H1 (cell line): ENCODE measurements around the gene GCH1. TPM values are rescaled to one million over a fixed set of nuclear protein-coding genes. Genes with fewer than 3 reads are reported as not detected.

Experiments
- CTCF ChIA-PET: fragments of 300-600 bp; sonication (Branson Sonifier 250); formaldehyde crosslinking; loops from one replicate; lab custom pipeline; 2021; ENCODE audit not compliant: partially characterized antibody; lab: Charles Lee
- POLR2A ChIA-PET: fragments of 300-600 bp; sonication (Branson Sonifier 250); formaldehyde crosslinking; loops from one replicate; lab custom pipeline; 2021; ENCODE audit warnings: inconsistent platforms; ENCODE audit not compliant: partially characterized antibody; lab: Charles Lee
- DNase-seq, 2 experiments: peaks; one replicate each; pipeline versions ENCODE4 v3.0.0 to v3.0.0-alpha.2; 2010 to 2022; ENCODE audit warnings: low spot score in 2 of 2, low read depth in 1 of 2, mixed read lengths in 1 of 2
- FAIRE-seq: peaks from 2 replicates; lab custom pipeline; 2011; peaks lifted over from hg19 to GRCh38; lab: Jason Lieb, UNC
- H2AFZ ChIP-seq: 2 replicates; pipeline ENCODE4 v1.8.1; 2012; ENCODE audit warnings: low read length, inconsistent platforms
- H2AK5ac ChIP-seq: 2 replicates; pipeline ENCODE4 v1.6.1; 2013; ENCODE audit warnings: low read depth, low read length
- H2BK120ac ChIP-seq: replicated peaks from 2 replicates; pipeline ENCODE3; 2013; ENCODE audit warnings: low read depth, low read length, inconsistent platforms
- H2BK12ac ChIP-seq: 2 replicates; pipeline ENCODE4 v1.6.1; 2013; ENCODE audit warnings: low read depth, low read length
- H2BK15ac ChIP-seq: 2 replicates; pipeline ENCODE4 v1.6.1; 2013; ENCODE audit warnings: low read length
- H2BK20ac ChIP-seq: 2 replicates; pipeline ENCODE4 v1.6.1; 2013; ENCODE audit warnings: low read length
- H2BK5ac ChIP-seq: 2 replicates; pipeline ENCODE4 v1.6.1; 2013; ENCODE audit warnings: low read depth, low read length
- H3K14ac ChIP-seq: 2 replicates; pipeline ENCODE4 v1.6.1; 2013; ENCODE audit warnings: inconsistent platforms; ENCODE audit not compliant: insufficient read length
- H3K18ac ChIP-seq: 2 replicates; pipeline ENCODE4 v1.6.1; 2013; ENCODE audit warnings: low read length; ENCODE audit errors: extremely low read depth
- H3K23ac ChIP-seq: 2 replicates; pipeline ENCODE4 v1.6.1; 2013; ENCODE audit warnings: inconsistent platforms; ENCODE audit not compliant: insufficient read length
- H3K23me2 ChIP-seq: 2 replicates; pipeline ENCODE4 v1.6.1; 2013; ENCODE audit warnings: low read depth, low read length
- H3K27ac ChIP-seq: 2 replicates; pipeline ENCODE4 v1.6.1; 2011; ENCODE audit warnings: low read depth, low read length, inconsistent platforms
- H3K27me3 ChIP-seq, 4 experiments: replicated peaks in 1 of 4; 1 replicate in 1 of 4; 2 replicates in 3 of 4; pipeline versions ENCODE4 v1.6.1 to v1.8.1; 2011 to 2013; ENCODE audit warnings: low read length in 3 of 4, mild to moderate bottlenecking in 3 of 4, inconsistent platforms in 2 of 4, mixed read lengths in 2 of 4, moderate library complexity in 1 of 4; ENCODE audit not compliant: control insufficient read depth in 3 of 4, insufficient read depth in 3 of 4; ENCODE audit errors: extremely low read depth in 1 of 4
- H3K36me3 ChIP-seq, 4 experiments: 2 replicates each; pipeline versions ENCODE4 v1.6.1 to v1.8.1; 2011 to 2013; ENCODE audit warnings: mild to moderate bottlenecking in 4 of 4, low read length in 3 of 4, moderate library complexity in 2 of 4, control low read depth in 1 of 4, inconsistent platforms in 1 of 4; ENCODE audit not compliant: insufficient read depth in 4 of 4, control insufficient read depth in 2 of 4
- H3K4ac ChIP-seq: replicated peaks from 2 replicates; pipeline ENCODE3; 2013; ENCODE audit warnings: low read length, low read depth, mixed read lengths, inconsistent platforms; ENCODE audit not compliant: insufficient read length
- H3K4me1 ChIP-seq, 4 experiments: replicated peaks in 1 of 4; 1 replicate in 1 of 4; 2 replicates in 3 of 4; pipeline versions ENCODE4 v1.6.1 to v1.8.1; 2011 to 2013; ENCODE audit warnings: low read length in 3 of 4, inconsistent platforms in 2 of 4, mixed read lengths in 1 of 4; ENCODE audit not compliant: insufficient read depth in 4 of 4, control insufficient read depth in 3 of 4
- H3K4me2 ChIP-seq, 2 experiments: 2 replicates each; pipeline versions ENCODE4 v1.6.1 to v1.8.1; 2011 to 2013; ENCODE audit warnings: low read depth in 2 of 2, low read length in 2 of 2, control low read depth in 1 of 2, inconsistent platforms in 1 of 2, mild to moderate bottlenecking in 1 of 2; ENCODE audit not compliant: insufficient read depth in 1 of 2
- H3K4me3 ChIP-seq, 4 experiments: fragments of 200-600, 300-600 bp in 1 of 4; sonication (generic), shearing (Covaris generic), sonication (Bioruptor Twin) in 1 of 4; 2 replicates each; pipeline versions ENCODE4 v1.5.1 to v1.8.1; 2011 to 2016; ENCODE audit warnings: low read length in 4 of 4, low read depth in 3 of 4, control low read depth in 2 of 4, inconsistent platforms in 2 of 4, mild to moderate bottlenecking in 2 of 4, mixed read lengths in 1 of 4, moderate library complexity in 1 of 4; ENCODE audit not compliant: insufficient read depth in 2 of 4; ENCODE audit errors: extremely low read depth in 1 of 4
- H3K56ac ChIP-seq: replicated peaks from 2 replicates; pipeline ENCODE3; 2013; ENCODE audit warnings: low read depth, mild to moderate bottlenecking, mixed read lengths, low read length, inconsistent platforms; ENCODE audit not compliant: insufficient read length
- H3K79me1 ChIP-seq: 2 replicates; pipeline ENCODE4 v1.6.1; 2013; ENCODE audit warnings: low read depth, low read length, control low read depth
- H3K79me2 ChIP-seq, 2 experiments: 2 replicates each; pipeline versions ENCODE4 v1.6.1 to v1.8.1; 2012 to 2013; ENCODE audit warnings: low read length in 2 of 2, mild to moderate bottlenecking in 2 of 2, inconsistent platforms in 1 of 2; ENCODE audit not compliant: insufficient read depth in 2 of 2, control insufficient read depth in 1 of 2
- H3K9ac ChIP-seq, 4 experiments: replicated peaks in 1 of 4; 1 replicate in 1 of 4; 2 replicates in 3 of 4; pipeline versions ENCODE4 v1.6.1 to v1.8.1; 2011 to 2013; ENCODE audit warnings: low read depth in 3 of 4, low read length in 3 of 4, control low read depth in 2 of 4, mild to moderate bottlenecking in 2 of 4, moderate library complexity in 2 of 4, inconsistent platforms in 1 of 4; ENCODE audit errors: extremely low read depth in 1 of 4
- H3K9me3 ChIP-seq, 2 experiments: 2 replicates each; pipeline versions ENCODE4 v1.6.1 to v1.8.1; 2012 to 2013; ENCODE audit warnings: mild to moderate bottlenecking in 2 of 2, moderate library complexity in 2 of 2, control low read depth in 1 of 2, inconsistent platforms in 1 of 2, low read depth in 1 of 2, low read length in 1 of 2, mixed read lengths in 1 of 2; ENCODE audit not compliant: insufficient read depth in 2 of 2
- H4K20me1 ChIP-seq, 2 experiments: replicated peaks in 1 of 2; 2 replicates each; pipeline versions ENCODE3 to v1.8.1; 2011 to 2013; ENCODE audit warnings: inconsistent platforms in 2 of 2, low read length in 2 of 2, mild to moderate bottlenecking in 1 of 2; ENCODE audit not compliant: insufficient read depth in 2 of 2, control insufficient read depth in 1 of 2
- H4K5ac ChIP-seq: 2 replicates; pipeline ENCODE4 v1.6.1; 2013; ENCODE audit warnings: low read length, low read depth, mixed read lengths, inconsistent platforms; ENCODE audit not compliant: insufficient read length
- H4K8ac ChIP-seq: 2 replicates; pipeline ENCODE4 v1.8.0; 2013; ENCODE audit warnings: mild to moderate bottlenecking, moderate library complexity, low read length, inconsistent platforms; ENCODE audit not compliant: insufficient read depth; ENCODE audit errors: extremely low read depth
- H4K91ac ChIP-seq: replicated peaks from 2 replicates; pipeline ENCODE3; 2013; ENCODE audit warnings: low read length, mixed read lengths, inconsistent platforms; ENCODE audit not compliant: insufficient read length
- PHF8 ChIP-seq: fragments of 200-600 bp; sonication (generic); conservative IDR thresholded peaks from 2 replicates; pipeline ENCODE4 v1.7.1; 2012; ENCODE audit warnings: low read depth, mild to moderate bottlenecking, inconsistent platforms, low read length, moderate library complexity
- RNF2 ChIP-seq: fragments of 200-900, 300-1000 bp; sonication (generic); IDR thresholded peaks from 2 replicates; pipeline ENCODE4 v1.7.1; 2016; ENCODE audit warnings: borderline replicate concordance, low read depth, mild to moderate bottlenecking, antibody characterized with exemption, low read length; ENCODE audit not compliant: poor library complexity, severe bottlenecking; ENCODE audit errors: missing control alignments
- SUZ12 ChIP-seq: fragments of 200-600 bp; sonication (generic); IDR thresholded peaks from 2 replicates; pipeline ENCODE4 v1.6.1; 2012; ENCODE audit warnings: mild to moderate bottlenecking, inconsistent platforms, low read length, moderate library complexity, mixed read lengths
- TAF1 ChIP-seq: IDR thresholded peaks from 2 replicates; pipeline ENCODE4 v1.6.1; 2011; ENCODE audit warnings: mild to moderate bottlenecking, low read depth, low read length
- polyA plus RNA-seq, 7 experiments: library from polyadenylated mRNA; depleted of rRNA in 3 of 7; stranded (reverse) in 5 of 7; unstranded in 2 of 7; fragments of >200 nt in 5 of 7; fragments of 200-250 nt in 2 of 7; gene quantifications; 1 replicate in 5 of 7; 2 replicates in 1 of 7; 4 replicates in 1 of 7; pipeline versions ENCODE4 v1.2.1 to v1.2.3, GENCODE V29; 2011 to 2013; ENCODE audit warnings: missing spikeins in 2 of 7, mixed read lengths in 2 of 7
- total RNA-seq: library from RNA; stranded (reverse); fragmentation: NEBNext Ultra II Directional; extraction: Animal tissue kit (Norgen Biotek cat#: 25700); gene quantifications from 2 replicates; pipeline ENCODE4 v1.2.1, GENCODE V29; 2021

GCH1 gene
- total and polyA plus RNA-seq, 2 of the 8 experiments (the other 6 are each of a cell fraction or from before 2014, with no cell fraction given) = 7.3 to 7.9 TPM

DNA sequence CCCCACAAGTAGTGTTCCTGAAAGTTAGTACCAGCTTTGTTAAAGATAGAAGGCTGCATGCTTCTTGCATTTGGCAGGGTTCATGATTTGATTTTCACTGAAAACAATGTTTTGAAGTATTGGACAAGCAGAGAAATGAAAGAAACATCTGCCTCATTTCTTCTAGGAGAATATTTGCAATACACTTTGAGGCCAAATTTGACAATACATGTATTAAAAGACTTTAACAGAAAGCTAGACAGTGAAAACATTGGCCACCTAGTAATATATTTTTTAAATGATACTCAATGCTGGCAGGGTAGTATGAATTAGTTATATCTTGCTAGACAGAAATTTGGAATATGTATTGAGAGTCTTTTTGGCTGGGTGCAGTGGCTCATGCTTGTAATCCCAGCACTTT, 68.5 kb downstream of the GCH1 start:
- Histone ChIP-seq H2BK5ac (no peak overlapping the region), H4K5ac (no peak overlapping the region), H3K14ac (no peak overlapping the region), H3K4me1 (no peaks in the 10 kb centered on the region), H3K4me2 (no peak overlapping the region), H2BK15ac (no peak overlapping the region), H2AK5ac (no peak overlapping the region), H4K91ac (no peak overlapping the region)
- CTCF ChIA-PET = no interaction called here
- TF ChIP-seq RNF2 (no peak), SUZ12 (no peak), PHF8 (no peak), TAF1 (no peak)
- TF ChIP-seq, all 59 proteins: peak for 0
- no peak overlapping the region for H3K27ac ChIP-seq
- no peak overlapping the region for H2BK12ac ChIP-seq
- DNase-seq = no peak
- H4K20me1 ChIP-seq = no peaks in the 10 kb centered on the region
- no peaks in the 10 kb centered on the region for H3K79me2 ChIP-seq
- no peaks in the 10 kb centered on the region; the same call in 1 of the 2 replicates for H3K23me2 ChIP-seq
- no peak for FAIRE-seq
- H3K4ac ChIP-seq = no peak overlapping the region
- no peak overlapping the region for H3K56ac ChIP-seq
- H4K8ac ChIP-seq = no peak overlapping the region
- no peak overlapping the region for H3K9ac ChIP-seq
- H3K23ac ChIP-seq = no peak overlapping the region
- no peak overlapping the region for H3K18ac ChIP-seq
- no peaks in the 10 kb centered on the region for H3K36me3 ChIP-seq
- H2BK20ac ChIP-seq = no peak overlapping the region
- H2AFZ ChIP-seq = no peak overlapping the region
- no peaks in the 10 kb centered on the region for H3K9me3 ChIP-seq
- no peak overlapping the region for H2BK120ac ChIP-seq
- H3K79me1 ChIP-seq = no peaks in the 10 kb centered on the region
- no peaks in the 10 kb centered on the region for H3K27me3 ChIP-seq
- H3K4me3 ChIP-seq = no peak overlapping the region
- POLR2A ChIA-PET = no interaction called here
